ENCODE data around the gene SDHAF2.

DNA sequence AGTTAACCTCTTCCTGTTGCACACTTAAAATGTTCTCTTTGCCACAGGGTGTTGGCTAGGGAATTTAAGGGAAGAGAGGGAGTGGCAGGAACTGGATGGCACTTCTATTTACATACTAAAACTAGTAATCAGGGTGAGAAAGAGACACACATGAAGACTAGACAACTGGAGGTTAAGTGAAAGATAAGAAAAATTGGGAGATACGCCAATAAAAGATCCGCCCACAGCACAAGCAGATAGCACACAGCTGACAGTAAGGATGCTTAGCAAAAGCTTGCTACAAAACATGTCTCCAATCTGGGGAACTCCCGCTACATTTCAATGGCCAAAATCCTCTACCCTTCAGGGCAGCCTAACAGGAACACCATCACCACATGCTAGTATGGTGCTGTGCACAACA lies 13.0 kb upstream of the SDHAF2 start:
- TF ChIP-seq, protein P1, sequence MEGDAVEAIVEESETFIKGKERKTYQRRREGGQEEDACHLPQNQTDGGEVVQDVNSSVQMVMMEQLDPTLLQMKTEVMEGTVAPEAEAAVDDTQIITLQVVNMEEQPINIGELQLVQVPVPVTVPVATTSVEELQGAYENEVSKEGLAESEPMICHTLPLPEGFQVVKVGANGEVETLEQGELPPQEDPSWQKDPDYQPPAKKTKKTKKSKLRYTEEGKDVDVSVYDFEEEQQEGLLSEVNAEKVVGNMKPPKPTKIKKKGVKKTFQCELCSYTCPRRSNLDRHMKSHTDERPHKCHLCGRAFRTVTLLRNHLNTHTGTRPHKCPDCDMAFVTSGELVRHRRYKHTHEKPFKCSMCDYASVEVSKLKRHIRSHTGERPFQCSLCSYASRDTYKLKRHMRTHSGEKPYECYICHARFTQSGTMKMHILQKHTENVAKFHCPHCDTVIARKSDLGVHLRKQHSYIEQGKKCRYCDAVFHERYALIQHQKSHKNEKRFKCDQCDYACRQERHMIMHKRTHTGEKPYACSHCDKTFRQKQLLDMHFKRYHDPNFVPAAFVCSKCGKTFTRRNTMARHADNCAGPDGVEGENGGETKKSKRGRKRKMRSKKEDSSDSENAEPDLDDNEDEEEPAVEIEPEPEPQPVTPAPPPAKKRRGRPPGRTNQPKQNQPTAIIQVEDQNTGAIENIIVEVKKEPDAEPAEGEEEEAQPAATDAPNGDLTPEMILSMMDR (IDR thresholded peaks at IDR 0.05; ENCODE audit: low read length) = no peak
- no peak for TF ChIP-seq EZH2 (IDR thresholded peaks at IDR 0.05; ENCODE audit: borderline replicate concordance, low read length)
